Measurements from ENCODE around the gene DCP1A. TPM values are rescaled to one million over a fixed set of nuclear protein-coding genes. Genes with fewer than 3 reads are reported as not detected.

The DCP1A gene
- total and polyA plus RNA-seq, 9 of the 15 experiments (the other 6 are each of a cell fraction or from before 2014, with no cell fraction given): 6.6 to 33.7 (median 13.3) TPM

DNA sequence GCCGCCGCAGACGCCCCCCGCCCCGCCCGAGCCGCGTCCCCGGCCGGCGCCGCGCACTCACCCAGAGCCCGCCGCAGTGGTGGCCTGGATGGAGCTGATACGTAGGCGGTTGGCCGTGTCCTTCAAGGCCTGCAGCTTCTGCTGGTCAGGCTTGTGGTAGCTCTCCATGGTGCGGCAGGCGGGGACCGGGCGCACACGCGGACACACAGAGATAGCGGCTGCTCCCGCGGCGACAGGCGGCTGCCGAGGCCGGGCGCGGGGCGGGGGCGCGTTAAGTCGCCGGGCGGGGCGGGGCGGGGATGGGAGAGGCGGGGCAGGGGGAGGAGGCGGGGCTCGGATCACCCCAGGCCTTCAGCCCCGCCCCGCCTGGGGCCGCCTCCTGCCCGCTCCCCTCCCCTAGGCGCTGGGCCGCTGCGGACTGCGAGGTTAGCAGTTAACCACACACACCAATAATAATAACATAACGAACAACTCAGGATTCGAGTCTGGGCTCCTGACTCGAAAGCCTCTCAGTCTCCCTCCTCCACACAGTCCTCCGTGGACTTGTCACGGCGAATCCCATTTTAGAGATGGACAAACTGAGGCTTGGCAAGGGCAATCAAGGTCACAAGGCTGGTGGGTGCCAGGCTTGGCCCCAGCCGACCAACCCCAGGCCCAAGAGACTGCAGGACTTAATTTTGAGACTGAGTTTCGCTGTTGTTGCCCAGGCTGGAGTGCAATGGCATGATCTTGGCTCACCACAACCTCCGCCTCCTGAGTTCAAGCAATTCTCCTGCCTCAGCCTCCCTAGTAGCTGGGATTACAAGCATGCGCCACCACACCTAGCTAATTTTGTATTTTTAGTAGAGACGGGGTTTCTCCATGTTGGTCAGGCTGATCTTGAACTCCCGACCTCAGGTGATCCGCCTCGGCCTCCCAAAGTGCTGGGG, 91.3 kb downstream of the DCP1A start, which contains the start of gene TKT (continued):
- TF ChIP-seq, protein P1, sequence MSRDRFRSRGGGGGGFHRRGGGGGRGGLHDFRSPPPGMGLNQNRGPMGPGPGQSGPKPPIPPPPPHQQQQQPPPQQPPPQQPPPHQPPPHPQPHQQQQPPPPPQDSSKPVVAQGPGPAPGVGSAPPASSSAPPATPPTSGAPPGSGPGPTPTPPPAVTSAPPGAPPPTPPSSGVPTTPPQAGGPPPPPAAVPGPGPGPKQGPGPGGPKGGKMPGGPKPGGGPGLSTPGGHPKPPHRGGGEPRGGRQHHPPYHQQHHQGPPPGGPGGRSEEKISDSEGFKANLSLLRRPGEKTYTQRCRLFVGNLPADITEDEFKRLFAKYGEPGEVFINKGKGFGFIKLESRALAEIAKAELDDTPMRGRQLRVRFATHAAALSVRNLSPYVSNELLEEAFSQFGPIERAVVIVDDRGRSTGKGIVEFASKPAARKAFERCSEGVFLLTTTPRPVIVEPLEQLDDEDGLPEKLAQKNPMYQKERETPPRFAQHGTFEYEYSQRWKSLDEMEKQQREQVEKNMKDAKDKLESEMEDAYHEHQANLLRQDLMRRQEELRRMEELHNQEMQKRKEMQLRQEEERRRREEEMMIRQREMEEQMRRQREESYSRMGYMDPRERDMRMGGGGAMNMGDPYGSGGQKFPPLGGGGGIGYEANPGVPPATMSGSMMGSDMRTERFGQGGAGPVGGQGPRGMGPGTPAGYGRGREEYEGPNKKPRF (IDR thresholded peaks at IDR 0.05; ENCODE audit: low read depth, low read length): no peak
- peak; percentile 84 for TF ChIP-seq ZFP36 (IDR thresholded peaks at IDR 0.05; ENCODE audit: low read depth, low read length, partially characterized antibody)
- TF ChIP-seq, protein P2, sequence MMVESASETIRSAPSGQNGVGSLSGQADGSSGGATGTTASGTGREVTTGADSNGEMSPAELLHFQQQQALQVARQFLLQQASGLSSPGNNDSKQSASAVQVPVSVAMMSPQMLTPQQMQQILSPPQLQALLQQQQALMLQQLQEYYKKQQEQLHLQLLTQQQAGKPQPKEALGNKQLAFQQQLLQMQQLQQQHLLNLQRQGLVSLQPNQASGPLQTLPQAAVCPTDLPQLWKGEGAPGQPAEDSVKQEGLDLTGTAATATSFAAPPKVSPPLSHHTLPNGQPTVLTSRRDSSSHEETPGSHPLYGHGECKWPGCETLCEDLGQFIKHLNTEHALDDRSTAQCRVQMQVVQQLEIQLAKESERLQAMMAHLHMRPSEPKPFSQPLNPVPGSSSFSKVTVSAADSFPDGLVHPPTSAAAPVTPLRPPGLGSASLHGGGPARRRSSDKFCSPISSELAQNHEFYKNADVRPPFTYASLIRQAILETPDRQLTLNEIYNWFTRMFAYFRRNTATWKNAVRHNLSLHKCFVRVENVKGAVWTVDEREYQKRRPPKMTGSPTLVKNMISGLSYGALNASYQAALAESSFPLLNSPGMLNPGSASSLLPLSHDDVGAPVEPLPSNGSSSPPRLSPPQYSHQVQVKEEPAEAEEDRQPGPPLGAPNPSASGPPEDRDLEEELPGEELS (CRISPR knock-in tag; IDR thresholded peaks at IDR 0.05; ENCODE audit: borderline replicate concordance): no peak
- TF ChIP-seq HNRNPL (IDR thresholded peaks at IDR 0.05; ENCODE audit: low read depth, low read length): no peak
- peak; percentile 52 for TF ChIP-seq DMBX1 (CRISPR knock-in tag; IDR thresholded peaks at IDR 0.05; ENCODE audit: borderline replicate concordance)
- TF ChIP-seq SP1 (CRISPR knock-in tag; IDR thresholded peaks at IDR 0.05): peak; percentile 60; the same call in 1 of the 2 replicates
- TF ChIP-seq, protein P3, sequence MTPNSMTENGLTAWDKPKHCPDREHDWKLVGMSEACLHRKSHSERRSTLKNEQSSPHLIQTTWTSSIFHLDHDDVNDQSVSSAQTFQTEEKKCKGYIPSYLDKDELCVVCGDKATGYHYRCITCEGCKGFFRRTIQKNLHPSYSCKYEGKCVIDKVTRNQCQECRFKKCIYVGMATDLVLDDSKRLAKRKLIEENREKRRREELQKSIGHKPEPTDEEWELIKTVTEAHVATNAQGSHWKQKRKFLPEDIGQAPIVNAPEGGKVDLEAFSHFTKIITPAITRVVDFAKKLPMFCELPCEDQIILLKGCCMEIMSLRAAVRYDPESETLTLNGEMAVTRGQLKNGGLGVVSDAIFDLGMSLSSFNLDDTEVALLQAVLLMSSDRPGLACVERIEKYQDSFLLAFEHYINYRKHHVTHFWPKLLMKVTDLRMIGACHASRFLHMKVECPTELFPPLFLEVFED (CRISPR knock-in tag; conservative IDR thresholded peaks at IDR 0.05): no peak
- peak; percentile 42 for TF ChIP-seq EGR1 (conservative IDR thresholded peaks at IDR 0.05)
- TF ChIP-seq SMAD1 (IDR thresholded peaks at IDR 0.05; ENCODE audit: low read depth, low read length, partially characterized antibody): no peak
- TF ChIP-seq ZNF253 (CRISPR knock-in tag; conservative IDR thresholded peaks at IDR 0.05): no peak
- 0 out of 2 replicates have a peak, but pooled peaks have one; percentile 29 for TF ChIP-seq ATF1 (CRISPR knock-in tag; IDR thresholded peaks at IDR 0.05)
- TF ChIP-seq ATF1 (tag; IDR thresholded peaks at IDR 0.05): no peak
- TF ChIP-seq, protein P4, sequence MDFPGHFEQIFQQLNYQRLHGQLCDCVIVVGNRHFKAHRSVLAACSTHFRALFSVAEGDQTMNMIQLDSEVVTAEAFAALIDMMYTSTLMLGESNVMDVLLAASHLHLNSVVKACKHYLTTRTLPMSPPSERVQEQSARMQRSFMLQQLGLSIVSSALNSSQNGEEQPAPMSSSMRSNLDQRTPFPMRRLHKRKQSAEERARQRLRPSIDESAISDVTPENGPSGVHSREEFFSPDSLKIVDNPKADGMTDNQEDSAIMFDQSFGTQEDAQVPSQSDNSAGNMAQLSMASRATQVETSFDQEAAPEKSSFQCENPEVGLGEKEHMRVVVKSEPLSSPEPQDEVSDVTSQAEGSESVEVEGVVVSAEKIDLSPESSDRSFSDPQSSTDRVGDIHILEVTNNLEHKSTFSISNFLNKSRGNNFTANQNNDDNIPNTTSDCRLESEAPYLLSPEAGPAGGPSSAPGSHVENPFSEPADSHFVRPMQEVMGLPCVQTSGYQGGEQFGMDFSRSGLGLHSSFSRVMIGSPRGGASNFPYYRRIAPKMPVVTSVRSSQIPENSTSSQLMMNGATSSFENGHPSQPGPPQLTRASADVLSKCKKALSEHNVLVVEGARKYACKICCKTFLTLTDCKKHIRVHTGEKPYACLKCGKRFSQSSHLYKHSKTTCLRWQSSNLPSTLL (IDR thresholded peaks at IDR 0.05): no peak
- peak; percentile 74 for TF ChIP-seq PHF20 (IDR thresholded peaks at IDR 0.05; ENCODE audit: partially characterized antibody)
- TF ChIP-seq ZNF830 (CRISPR knock-in tag; IDR thresholded peaks at IDR 0.05): no peak
- TF ChIP-seq ZFX (CRISPR knock-in tag; IDR thresholded peaks at IDR 0.05): peak; percentile 46
- no peak for TF ChIP-seq BRCA1 (IDR thresholded peaks at IDR 0.05)
- no peak for TF ChIP-seq BRCA1 (CRISPR knock-in tag; IDR thresholded peaks at IDR 0.05)
- peak; percentile 44; the same call in 1 of the 2 replicates for TF ChIP-seq RNF2 (IDR thresholded peaks at IDR 0.05)
- TF ChIP-seq TAF7 (tag; IDR thresholded peaks at IDR 0.05): no peak
- TF ChIP-seq, protein P5, sequence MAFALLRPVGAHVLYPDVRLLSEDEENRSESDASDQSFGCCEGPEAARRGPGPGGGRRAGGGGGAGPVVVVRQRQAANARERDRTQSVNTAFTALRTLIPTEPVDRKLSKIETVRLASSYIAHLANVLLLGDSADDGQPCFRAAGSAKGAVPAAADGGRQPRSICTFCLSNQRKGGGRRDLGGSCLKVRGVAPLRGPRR (CRISPR knock-in tag; IDR thresholded peaks at IDR 0.05): peak; percentile 60; the same call in 1 of the 2 replicates

Data from K562 (cell line).